Astrocyte of the cerebellum (primary cell): ENCODE measurements around the gene BMF.
"Not testable (repeated sequence)": the region's sequence is repeated elsewhere in the genome, so short reads cannot be mapped to it uniquely, and the experiment has no call there.

Experiments
- DNase-seq: peaks from one replicate; pipeline ENCODE4 v3.0.0-alpha.2; 2011; ENCODE audit warnings: low read depth
- H3K4me3 ChIP-seq: 2 replicates; pipeline ENCODE4 v1.5.1; 2011; ENCODE audit warnings: mild to moderate bottlenecking, low read depth, low read length, moderate library complexity
- in situ Hi-C: cut with HindIII; loops from 2 replicates; pipeline ENCODE4 v1.10.0; 2017; ENCODE audit warnings: low sequenced_read_pairs
- TF ChIP-seq, protein P1 (sequence below): IDR thresholded peaks from 2 replicates; pipeline ENCODE4 v1.5.1; 2012; ENCODE audit warnings: low read length, low read depth, moderate library complexity, mild to moderate bottlenecking; ENCODE audit errors: missing control alignments

BMF gene, protein sequence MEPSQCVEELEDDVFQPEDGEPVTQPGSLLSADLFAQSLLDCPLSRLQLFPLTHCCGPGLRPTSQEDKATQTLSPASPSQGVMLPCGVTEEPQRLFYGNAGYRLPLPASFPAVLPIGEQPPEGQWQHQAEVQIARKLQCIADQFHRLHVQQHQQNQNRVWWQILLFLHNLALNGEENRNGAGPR

DNA sequence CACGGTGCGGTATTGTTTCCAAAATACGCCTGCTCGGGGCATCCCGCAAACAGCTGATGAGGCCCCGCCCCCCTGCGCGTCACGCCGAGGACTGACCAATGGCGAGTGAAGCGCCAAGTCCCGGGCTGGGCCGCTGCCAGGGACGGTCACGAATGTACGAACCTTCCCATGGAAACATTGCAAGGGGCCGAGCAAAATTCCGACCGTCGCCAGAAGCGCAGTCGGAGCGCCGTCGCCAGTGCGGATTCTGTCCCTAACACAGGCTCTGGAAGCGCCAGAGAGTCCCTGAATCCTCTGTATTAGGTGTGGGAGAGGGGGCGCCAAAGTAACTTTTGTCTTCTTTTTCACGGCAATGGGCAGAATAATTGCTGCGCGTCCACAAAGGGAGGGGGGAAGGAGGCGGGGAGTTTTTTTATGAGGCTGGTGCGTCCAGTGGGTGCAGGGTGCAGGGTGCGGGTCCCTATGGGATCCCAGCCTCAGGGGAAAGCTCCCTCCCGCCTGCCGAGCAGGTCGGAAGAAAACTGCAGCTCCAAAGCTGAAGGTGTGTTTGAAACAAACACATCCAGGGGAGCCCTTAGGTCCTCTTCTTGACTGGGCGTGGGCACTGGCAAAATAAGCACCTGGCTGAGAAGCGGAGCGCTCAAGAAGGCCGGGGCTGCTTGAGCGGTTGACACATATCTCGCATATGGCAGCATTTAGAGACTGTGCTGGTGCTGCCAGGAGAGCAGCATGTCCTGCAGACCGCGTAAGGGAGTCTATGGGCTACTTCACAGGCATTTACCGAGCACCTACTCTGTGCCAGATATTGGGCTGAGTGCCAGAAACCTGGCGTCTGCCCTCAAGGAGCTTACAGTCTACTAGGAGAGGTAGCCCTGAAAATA, at the start of gene BMF:
Gene BMF, minus strand, starts transcription at position 25 of the 881 bp plus-strand sequence. CDS start 2,793 bp downstream, outside the sequence.
- peak; percentile 99 for DNase-seq
- in situ Hi-C loops: loop anchor here (10.0 kb wide), 1 partner anchor 46 kb away; no protein-coding TSS in a partner anchor
- peak within 1 kb of the TSS; percentile 83 for H3K4me3 ChIP-seq
- TF ChIP-seq, protein P1, sequence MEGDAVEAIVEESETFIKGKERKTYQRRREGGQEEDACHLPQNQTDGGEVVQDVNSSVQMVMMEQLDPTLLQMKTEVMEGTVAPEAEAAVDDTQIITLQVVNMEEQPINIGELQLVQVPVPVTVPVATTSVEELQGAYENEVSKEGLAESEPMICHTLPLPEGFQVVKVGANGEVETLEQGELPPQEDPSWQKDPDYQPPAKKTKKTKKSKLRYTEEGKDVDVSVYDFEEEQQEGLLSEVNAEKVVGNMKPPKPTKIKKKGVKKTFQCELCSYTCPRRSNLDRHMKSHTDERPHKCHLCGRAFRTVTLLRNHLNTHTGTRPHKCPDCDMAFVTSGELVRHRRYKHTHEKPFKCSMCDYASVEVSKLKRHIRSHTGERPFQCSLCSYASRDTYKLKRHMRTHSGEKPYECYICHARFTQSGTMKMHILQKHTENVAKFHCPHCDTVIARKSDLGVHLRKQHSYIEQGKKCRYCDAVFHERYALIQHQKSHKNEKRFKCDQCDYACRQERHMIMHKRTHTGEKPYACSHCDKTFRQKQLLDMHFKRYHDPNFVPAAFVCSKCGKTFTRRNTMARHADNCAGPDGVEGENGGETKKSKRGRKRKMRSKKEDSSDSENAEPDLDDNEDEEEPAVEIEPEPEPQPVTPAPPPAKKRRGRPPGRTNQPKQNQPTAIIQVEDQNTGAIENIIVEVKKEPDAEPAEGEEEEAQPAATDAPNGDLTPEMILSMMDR: peak; percentile 47

DNA sequence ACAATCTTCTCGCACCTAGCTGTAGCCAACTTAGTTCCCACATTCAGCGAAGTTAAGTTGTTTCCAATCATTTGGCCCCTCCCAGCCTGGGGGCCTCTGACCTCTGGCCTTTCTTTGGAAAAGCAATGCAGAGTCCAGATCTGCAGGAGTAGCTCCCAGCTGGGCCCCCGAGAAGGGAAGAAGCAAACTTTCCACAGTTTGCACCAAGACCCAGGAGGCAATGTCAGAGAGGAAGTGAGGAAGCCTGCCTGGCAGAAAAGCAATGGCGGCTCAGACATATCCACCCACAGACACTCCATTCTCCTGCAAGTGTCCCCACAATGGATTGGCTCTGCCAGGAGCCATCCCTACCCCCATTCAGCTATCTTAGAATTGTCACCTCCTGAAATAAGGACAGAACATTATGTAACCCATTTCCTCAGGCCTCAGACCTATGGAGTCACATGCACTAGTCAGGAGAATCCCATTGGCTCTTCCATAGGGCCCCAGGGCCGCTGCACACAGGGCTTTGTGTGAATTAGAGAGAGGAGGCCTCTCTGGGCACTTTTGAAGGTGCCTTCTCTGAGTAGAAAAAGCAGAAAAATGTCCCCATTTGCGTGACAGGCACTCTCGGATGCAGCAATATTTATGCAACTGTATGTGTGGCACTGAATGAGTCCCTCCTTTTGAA, 49.2 kb upstream of the BMF start:
- DNase-seq: no peak
- in situ Hi-C loops: loop anchor here (10.0 kb wide), 1 partner anchor 53 kb away; the partner anchor contains the start of gene BMF
- no peak overlapping the region for H3K4me3 ChIP-seq
- TF ChIP-seq, protein P1: no peak

DNA sequence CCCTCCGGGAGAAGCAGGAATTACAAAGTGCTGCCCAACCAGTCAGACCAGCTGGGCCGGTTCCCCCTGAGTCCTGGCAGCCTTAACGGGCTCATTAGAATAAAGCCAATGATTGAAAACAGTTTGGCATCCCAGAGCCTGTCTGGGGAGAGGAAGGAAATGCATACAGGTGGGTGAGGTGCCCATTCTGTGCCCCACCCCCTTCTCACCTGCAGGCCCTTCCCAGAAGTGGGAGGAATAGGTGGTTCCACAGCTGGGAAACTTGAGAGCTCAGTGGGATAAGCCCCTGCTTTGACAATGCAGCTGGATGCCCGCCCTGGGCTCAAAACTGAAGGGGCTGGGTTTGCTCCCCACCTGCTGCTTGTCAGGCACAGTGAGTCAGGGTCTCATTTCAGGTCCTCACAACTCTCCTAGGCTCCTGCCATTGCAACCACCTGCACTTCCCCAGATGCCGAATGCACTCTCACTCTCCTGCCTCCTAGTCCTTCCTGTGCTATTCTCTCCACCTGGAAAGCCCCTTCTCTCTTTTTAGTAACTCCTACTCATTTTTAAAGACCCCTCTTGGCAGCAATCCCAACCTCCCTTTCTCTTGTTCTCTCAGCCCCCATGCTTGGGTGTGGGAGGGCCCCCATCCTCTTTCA, 46.7 kb upstream of the BMF start:
- TF ChIP-seq, protein P1: no peak
- in situ Hi-C loops: loop anchor here (10.0 kb wide), 1 partner anchor 51 kb away; the partner anchor contains the start of gene BMF
- no peak overlapping the region for H3K4me3 ChIP-seq
- no peak for DNase-seq

DNA sequence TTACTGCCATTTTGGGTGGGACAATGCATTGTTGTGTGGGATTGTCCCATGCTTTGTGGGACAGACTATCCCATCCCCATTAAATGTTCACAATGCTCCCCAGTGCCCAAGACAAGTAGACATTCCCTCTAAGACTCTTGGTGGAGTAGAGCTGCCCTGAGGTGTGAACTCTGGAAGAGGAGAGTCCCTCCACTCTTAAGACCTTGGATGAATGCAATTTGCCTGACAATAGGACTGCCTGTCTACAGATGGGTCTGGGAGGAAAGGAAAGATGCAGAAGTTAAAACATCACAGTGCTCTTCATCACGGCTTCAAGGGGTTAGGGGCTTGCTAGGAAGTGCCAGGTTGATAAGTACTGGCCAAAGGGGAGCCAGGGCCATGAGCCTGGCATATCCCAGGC, 46.1 kb upstream of the BMF start:
- DNase-seq, H3K4me3 ChIP-seq: not testable (repeated sequence)
- in situ Hi-C loops: loop anchor here (10.0 kb wide), 1 partner anchor 50 kb away; the partner anchor contains the start of gene BMF

DNA sequence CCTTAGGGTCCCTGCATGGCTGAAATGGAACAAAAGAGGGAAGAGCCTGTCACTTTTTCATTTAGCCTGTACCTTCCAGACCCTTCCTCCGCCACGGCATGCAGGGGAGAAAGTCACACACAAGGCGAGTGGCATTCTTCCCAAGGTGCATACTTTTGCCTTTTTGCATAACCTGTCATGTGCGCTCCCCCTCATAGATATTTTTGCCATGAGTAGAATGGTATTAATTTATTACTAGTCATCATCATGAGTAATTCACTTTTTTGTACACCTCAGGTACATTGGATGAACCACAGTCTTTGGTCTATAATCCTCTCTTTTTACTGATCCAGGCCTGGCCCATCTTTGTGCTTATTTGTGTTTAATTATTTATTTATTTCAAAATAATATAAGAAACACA, 43.3 kb upstream of the BMF start:
- in situ Hi-C loops: loop anchor here (10.0 kb wide), 1 partner anchor 47 kb away; the partner anchor contains the start of gene BMF
- TF ChIP-seq, protein P1: no peak
- no peak overlapping the region for H3K4me3 ChIP-seq
- DNase-seq: no peak

DNA sequence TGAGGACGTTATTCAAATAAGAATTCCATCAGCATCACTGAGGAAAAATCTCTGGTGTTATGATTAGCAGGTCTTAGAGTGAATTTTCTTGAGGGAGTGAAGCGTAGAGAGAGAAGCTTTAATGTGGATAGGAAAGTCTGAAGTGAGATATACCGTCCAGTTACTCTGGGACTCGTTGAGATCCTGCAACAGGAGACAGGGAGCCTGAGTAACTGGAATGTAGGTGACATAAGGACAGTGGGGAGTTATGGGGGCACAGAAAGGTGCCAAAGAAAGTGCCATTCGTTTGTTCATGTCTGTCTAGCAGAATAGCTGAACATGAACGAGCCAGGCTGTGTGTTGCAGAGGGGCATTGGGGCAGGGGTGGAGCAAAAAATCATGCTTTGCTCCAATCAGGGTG, 42.8 kb upstream of the BMF start:
- no peak for DNase-seq
- TF ChIP-seq, protein P1: no peak
- no peak overlapping the region for H3K4me3 ChIP-seq
- in situ Hi-C loops: loop anchor here (10.0 kb wide), 1 partner anchor 47 kb away; the partner anchor contains the start of gene BMF
